H9 (cell line): ENCODE data around the gene HSF2. TPM values are rescaled to one million over a fixed set of nuclear protein-coding genes. Genes with fewer than 3 reads are reported as not detected.

Experiments used
- DNase-seq: peaks from one replicate; pipeline ENCODE4 v3.0.0-alpha.2; 2017
- H2AFZ ChIP-seq: one replicate; pipeline ENCODE4 v1.6.1; 2013; ENCODE audit warnings: mild to moderate bottlenecking, low read length, control low read depth, moderate library complexity
- H2AK5ac ChIP-seq: 2 replicates; pipeline ENCODE4 v1.6.1; 2013; ENCODE audit warnings: low read length, control low read depth, mixed read lengths; ENCODE audit not compliant: insufficient read length
- H2BK120ac ChIP-seq: one replicate; pipeline ENCODE4 v1.6.1; 2013; ENCODE audit warnings: low read depth, mild to moderate bottlenecking, low read length, control low read depth, inconsistent platforms; ENCODE audit not compliant: poor library complexity, severe bottlenecking
- H2BK12ac ChIP-seq: 2 replicates; pipeline ENCODE4 v1.6.1; 2013; ENCODE audit warnings: low read length, control low read depth, mixed read lengths, low read depth; ENCODE audit not compliant: insufficient read length
- H2BK15ac ChIP-seq: 2 replicates; pipeline ENCODE4 v1.6.1; 2013; ENCODE audit warnings: low read depth, low read length, control low read depth
- H2BK20ac ChIP-seq: one replicate; pipeline ENCODE4 v1.6.1; 2013; ENCODE audit warnings: low read depth, mild to moderate bottlenecking, low read length, control low read depth, inconsistent platforms; ENCODE audit not compliant: poor library complexity, severe bottlenecking
- H2BK5ac ChIP-seq: 2 replicates; pipeline ENCODE4 v1.6.1; 2013; ENCODE audit warnings: low read length, control low read depth, mixed read lengths; ENCODE audit not compliant: insufficient read length
- H3K14ac ChIP-seq: 2 replicates; pipeline ENCODE4 v1.6.1; 2013; ENCODE audit warnings: low read length, control low read depth; ENCODE audit not compliant: insufficient read depth
- H3K18ac ChIP-seq: 2 replicates; pipeline ENCODE4 v1.6.1; 2013; ENCODE audit warnings: low read depth, mild to moderate bottlenecking, mixed read lengths, low read length, control low read depth; ENCODE audit not compliant: insufficient read length
- H3K23ac ChIP-seq: 2 replicates; pipeline ENCODE4 v1.6.1; 2013; ENCODE audit warnings: low read length, control low read depth, mixed read lengths, low read depth; ENCODE audit not compliant: insufficient read length
- H3K23me2 ChIP-seq: 2 replicates; pipeline ENCODE4 v1.6.1; 2013; ENCODE audit warnings: low read depth, mild to moderate bottlenecking, mixed read lengths, low read length, control low read depth; ENCODE audit not compliant: insufficient read length, poor library complexity, severe bottlenecking
- H3K27ac ChIP-seq: 2 replicates; pipeline ENCODE4 v1.5.1; 2013; ENCODE audit warnings: low read length, control low read depth, mixed read lengths, low read depth; ENCODE audit not compliant: insufficient read length
- H3K27me3 ChIP-seq: 2 replicates; pipeline ENCODE4 v1.6.1; 2013; ENCODE audit warnings: low read length, control low read depth, inconsistent platforms; ENCODE audit not compliant: insufficient read depth
- H3K4ac ChIP-seq: 2 replicates; pipeline ENCODE4 v1.6.1; 2013; ENCODE audit warnings: low read depth, mild to moderate bottlenecking, control low read depth, inconsistent platforms, low read length, moderate library complexity
- H3K4me1 ChIP-seq: 2 replicates; pipeline ENCODE4 v1.6.1; 2013; ENCODE audit warnings: low read length, control low read depth, inconsistent platforms; ENCODE audit not compliant: insufficient read depth
- H3K4me2 ChIP-seq: 2 replicates; pipeline ENCODE4 v1.6.1; 2013; ENCODE audit warnings: low read length, control low read depth, mixed read lengths; ENCODE audit not compliant: insufficient read length, insufficient read depth
- H3K56ac ChIP-seq: 2 replicates; pipeline ENCODE4 v1.6.1; 2013; ENCODE audit warnings: low read depth, mild to moderate bottlenecking, mixed read lengths, low read length, control low read depth; ENCODE audit not compliant: insufficient read length
- H3K79me1 ChIP-seq: 2 replicates; pipeline ENCODE4 v1.6.1; 2013; ENCODE audit warnings: low read depth, mild to moderate bottlenecking, moderate library complexity, low read length, control low read depth, inconsistent platforms; ENCODE audit not compliant: insufficient read depth, poor library complexity, severe bottlenecking
- H3K79me2 ChIP-seq: 2 replicates; pipeline ENCODE4 v1.6.1; 2013; ENCODE audit warnings: low read length, control low read depth, inconsistent platforms; ENCODE audit not compliant: insufficient read depth
- H3K9ac ChIP-seq: 2 replicates; pipeline ENCODE4 v1.6.1; 2013; ENCODE audit warnings: low read length, control low read depth, mixed read lengths; ENCODE audit not compliant: insufficient read length; ENCODE audit errors: extremely low read depth
- H3K9me3 ChIP-seq: one replicate; pipeline ENCODE4 v1.6.1; 2013; ENCODE audit warnings: low read depth, low read length, inconsistent platforms; ENCODE audit not compliant: control insufficient read depth
- H3T11ph ChIP-seq: one replicate; pipeline ENCODE4 v1.6.1; 2013; ENCODE audit warnings: mild to moderate bottlenecking, low read length, control low read depth, inconsistent platforms
- H4K20me1 ChIP-seq: one replicate; pipeline ENCODE4 v1.6.1; 2013; ENCODE audit not compliant: control insufficient read depth, insufficient read length, insufficient read depth
- H4K5ac ChIP-seq: 2 replicates; pipeline ENCODE4 v1.6.1; 2013; ENCODE audit warnings: low read depth, mild to moderate bottlenecking, mixed read lengths, low read length, control low read depth; ENCODE audit not compliant: insufficient read length
- H4K8ac ChIP-seq: replicated peaks from 2 replicates; pipeline ENCODE4 v1.6.1; 2013; ENCODE audit warnings: low read length, control low read depth, mixed read lengths, low read depth; ENCODE audit not compliant: insufficient read length
- H4K91ac ChIP-seq: 2 replicates; pipeline ENCODE4 v1.6.1; 2013; ENCODE audit warnings: low read depth, mild to moderate bottlenecking, moderate library complexity, mixed read lengths, low read length, control low read depth; ENCODE audit not compliant: insufficient read length
- H3K27ac Mint-ChIP-seq, 3 experiments: 2 replicates in 2 of 3; 3 replicates in 1 of 3; pipeline ENCODE4 v1.8.0; 2020 to 2021; ENCODE audit warnings: mixed read lengths in 3 of 3, mild to moderate bottlenecking in 1 of 3, moderate library complexity in 1 of 3
- H3K27me3 Mint-ChIP-seq: 2 replicates; pipeline ENCODE4 v1.8.0; 2021; ENCODE audit warnings: low read depth, mild to moderate bottlenecking, moderate library complexity, mixed read lengths
- H3K36me3 Mint-ChIP-seq, 3 experiments: 2 replicates in 2 of 3; 3 replicates in 1 of 3; pipeline ENCODE4 v1.8.0; 2020 to 2021; ENCODE audit warnings: low read depth in 3 of 3, mixed read lengths in 3 of 3; ENCODE audit not compliant: insufficient read depth in 1 of 3
- H3K4me1 Mint-ChIP-seq, 2 experiments: 2 replicates each; pipeline ENCODE4 v1.8.0; 2020; ENCODE audit warnings: mixed read lengths in 2 of 2
- H3K4me3 Mint-ChIP-seq, 2 experiments: 2 replicates in 1 of 2; 3 replicates in 1 of 2; pipeline ENCODE4 v1.8.0; 2020 to 2021; ENCODE audit warnings: mild to moderate bottlenecking in 2 of 2, mixed read lengths in 2 of 2, moderate library complexity in 1 of 2
- H3K9me3 Mint-ChIP-seq, 2 experiments: 2 replicates in 1 of 2; 3 replicates in 1 of 2; pipeline ENCODE4 v1.8.0; 2020; ENCODE audit warnings: mild to moderate bottlenecking in 2 of 2, mixed read lengths in 2 of 2, moderate library complexity in 1 of 2
- WGBS: extraction: QIAGEN DNeasy Blood & Tissue Kit; methylation state at CpG from one replicate; pipeline ENCODE4 v1.1.7; 2013; ENCODE audit warnings: missing lambda C conversion rate, low lambda C conversion rate, mixed read lengths; ENCODE audit not compliant: insufficient read length; ENCODE audit errors: extremely low coverage; 5-methylcytosine and 5-hydroxymethylcytosine counted together
- total RNA-seq: library from RNA; stranded (reverse); gene quantifications from 2 replicates; pipeline ENCODE4 v1.2.1, GENCODE V29; 2021
- TF ChIP-seq, protein P1 (sequence below): fragments of 200-600 bp; sonication (generic); conservative IDR thresholded peaks from 3 replicates; pipeline ENCODE4 v1.8.0; 2021; ENCODE audit warnings: antibody characterized with exemption, mild to moderate bottlenecking

Gene HSF2
- total RNA-seq, 1 experiment from 2014 or later = 14.6 TPM

DNA sequence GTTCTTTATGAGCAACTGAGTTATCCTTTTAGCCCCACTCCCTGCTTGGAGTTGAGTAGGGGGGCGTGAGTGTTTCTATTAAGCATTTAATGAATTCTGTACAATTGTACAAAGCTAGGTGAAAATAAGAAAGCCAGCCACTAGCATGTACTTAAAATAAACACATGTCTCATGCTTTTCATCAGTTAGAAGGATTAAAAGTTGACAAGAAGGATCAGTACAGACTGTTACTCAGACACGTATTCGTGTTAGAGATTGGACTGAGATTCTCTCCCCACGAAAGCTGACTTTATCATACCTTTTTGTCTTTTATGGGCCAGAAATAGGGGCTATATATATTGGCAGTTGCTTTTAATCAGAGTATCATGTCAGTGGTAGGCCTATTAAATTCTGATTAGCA, 1.7 kb downstream of the HSF2 start:
- H2BK5ac ChIP-seq = no peak overlapping the region
- peaks cover 20% of the 10 kb centered on the region in 2 experiments for H3K4me1 Mint-ChIP-seq
- H3K23me2 ChIP-seq = no peaks in the 10 kb centered on the region
- H3K27me3 Mint-ChIP-seq = peaks cover 24% of the 10 kb centered on the region
- H3K14ac ChIP-seq = no peak overlapping the region
- no peaks in the 10 kb centered on the region for H4K20me1 ChIP-seq
- H2AFZ ChIP-seq = no peak overlapping the region
- no peaks in the 10 kb centered on the region; a peak in 1 of 7 replicates for H3K36me3 Mint-ChIP-seq
- H3K4me1 ChIP-seq = peaks cover 4% of the 10 kb centered on the region
- H3K9me3 ChIP-seq = no peaks in the 10 kb centered on the region
- no peak overlapping the region for H3K27ac ChIP-seq
- no peak overlapping the region for H3K27ac Mint-ChIP-seq
- H3K4me2 ChIP-seq = no peak overlapping the region
- no peak overlapping the region for H2BK20ac ChIP-seq
- no peak overlapping the region for H4K8ac ChIP-seq
- no peak overlapping the region for H3K23ac ChIP-seq
- no peak for DNase-seq
- H3T11ph ChIP-seq = no peak overlapping the region
- no peak overlapping the region for H2BK15ac ChIP-seq
- no peak overlapping the region for H2AK5ac ChIP-seq
- TF ChIP-seq, protein P1, sequence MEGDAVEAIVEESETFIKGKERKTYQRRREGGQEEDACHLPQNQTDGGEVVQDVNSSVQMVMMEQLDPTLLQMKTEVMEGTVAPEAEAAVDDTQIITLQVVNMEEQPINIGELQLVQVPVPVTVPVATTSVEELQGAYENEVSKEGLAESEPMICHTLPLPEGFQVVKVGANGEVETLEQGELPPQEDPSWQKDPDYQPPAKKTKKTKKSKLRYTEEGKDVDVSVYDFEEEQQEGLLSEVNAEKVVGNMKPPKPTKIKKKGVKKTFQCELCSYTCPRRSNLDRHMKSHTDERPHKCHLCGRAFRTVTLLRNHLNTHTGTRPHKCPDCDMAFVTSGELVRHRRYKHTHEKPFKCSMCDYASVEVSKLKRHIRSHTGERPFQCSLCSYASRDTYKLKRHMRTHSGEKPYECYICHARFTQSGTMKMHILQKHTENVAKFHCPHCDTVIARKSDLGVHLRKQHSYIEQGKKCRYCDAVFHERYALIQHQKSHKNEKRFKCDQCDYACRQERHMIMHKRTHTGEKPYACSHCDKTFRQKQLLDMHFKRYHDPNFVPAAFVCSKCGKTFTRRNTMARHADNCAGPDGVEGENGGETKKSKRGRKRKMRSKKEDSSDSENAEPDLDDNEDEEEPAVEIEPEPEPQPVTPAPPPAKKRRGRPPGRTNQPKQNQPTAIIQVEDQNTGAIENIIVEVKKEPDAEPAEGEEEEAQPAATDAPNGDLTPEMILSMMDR = no peak
- peak overlapping the region; percentile 91 to 98 for H3K4me3 Mint-ChIP-seq
- H3K27me3 ChIP-seq = peaks cover 8% of the 10 kb centered on the region; the same call in 1 of the 2 replicates
- H2BK120ac ChIP-seq = no peak overlapping the region
- H3K79me1 ChIP-seq = peaks cover 5% of the 10 kb centered on the region
- no peak overlapping the region for H4K5ac ChIP-seq
- no peak overlapping the region for H3K56ac ChIP-seq
- H3K4ac ChIP-seq = no peak overlapping the region
- peaks cover 4% of the 10 kb centered on the region; the same call in 1 of the 2 replicates for H3K79me2 ChIP-seq
- no peak overlapping the region for H4K91ac ChIP-seq
- H2BK12ac ChIP-seq = no peak overlapping the region
- no peak overlapping the region for H3K9ac ChIP-seq
- H3K9me3 Mint-ChIP-seq = no peaks in the 10 kb centered on the region
- WGBS = no CpG with 5 or more reads among the region's 4 CpGs
- H3K18ac ChIP-seq = no peak overlapping the region
